ENCODE measurements around the gene MAFF.
A peak's percentile ranks its signal among the peaks of the same experiment; 100 is the strongest.

Gene MAFF

DNA sequence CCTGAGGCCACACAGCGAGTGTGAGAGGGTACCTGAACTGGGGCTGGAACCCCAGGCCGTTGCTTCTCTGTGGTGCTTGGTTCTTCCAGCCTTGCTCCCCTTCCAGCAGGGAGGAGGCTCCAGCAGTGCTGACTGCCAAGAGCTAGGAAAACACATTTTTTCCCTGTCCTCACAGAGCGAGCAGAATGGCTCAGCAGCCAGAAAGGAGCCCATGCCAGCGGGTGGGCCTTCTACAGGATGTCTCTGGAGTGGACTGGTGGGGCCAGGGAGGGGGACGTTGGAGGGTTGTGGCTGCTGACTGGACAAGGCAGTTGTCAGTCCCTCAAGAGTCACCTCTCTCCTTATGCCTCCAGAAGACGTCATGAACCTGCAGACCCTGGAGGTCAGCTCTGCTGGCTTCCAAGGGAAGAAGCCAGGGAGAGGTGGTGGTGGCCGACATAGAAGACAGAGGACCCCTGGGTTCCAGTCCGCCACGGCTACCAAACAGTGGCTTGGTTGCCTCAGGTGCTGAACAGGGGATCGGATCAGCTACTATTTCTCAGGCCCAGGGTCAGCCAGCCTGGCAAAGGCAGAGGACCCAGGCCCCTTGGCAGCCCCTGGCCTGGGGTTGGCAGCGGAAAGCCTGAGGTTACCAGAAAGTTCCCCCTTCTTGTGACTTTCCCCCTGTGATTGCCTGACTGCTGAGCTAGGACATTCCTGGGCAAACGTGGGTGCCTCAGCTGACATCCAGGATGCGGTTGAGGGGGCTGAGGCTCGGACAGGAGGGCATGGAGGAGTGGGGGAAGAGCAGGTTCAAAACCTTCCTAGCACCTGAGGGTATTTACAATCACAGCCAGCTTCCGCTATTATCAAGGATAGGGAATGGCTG lies 3.7 kb downstream of the MAFF start:
- no peak overlapping the region for H2BK5ac ChIP-seq (ENCODE audit: low read length)
- H3K27me3 ChIP-seq (ENCODE audit: control insufficient read depth in 3 of 3, insufficient read depth in 3 of 3, low read depth in 1 of 3, low read length in 3 of 3): peaks cover 0 to 23% (median 0%) of the 10 kb centered on the region in 3 experiments
- peaks cover 0 to 6% of the 10 kb centered on the region in 2 donors for H3K36me3 ChIP-seq (replicated peaks in 1 of 2; ENCODE audit: control insufficient read depth in 2 of 2, insufficient read depth in 2 of 2, low read length in 2 of 2)
- peaks cover 8 to 10% of the 10 kb centered on the region in 2 donors for H3K4me1 ChIP-seq (ENCODE audit: control insufficient read depth in 2 of 2, insufficient read depth in 1 of 2, low read depth in 1 of 2, low read length in 2 of 2)
- H3K4me2 ChIP-seq (ENCODE audit: insufficient read depth, low read length, poor library complexity, severe bottlenecking): no peak overlapping the region
- H4K91ac ChIP-seq (ENCODE audit: low read depth, low read length, poor library complexity): no peak overlapping the region
- H3K23ac ChIP-seq (ENCODE audit: low read depth, low read length, poor library complexity): no peak overlapping the region
- peaks cover 2% of the 10 kb centered on the region for H3K79me1 ChIP-seq (ENCODE audit: low read depth, low read length)
- H3K18ac ChIP-seq (ENCODE audit: low read length): no peak overlapping the region
- no peak overlapping the region for H3K4ac ChIP-seq (ENCODE audit: low read length)
- H3K9me3 ChIP-seq (replicated peaks in 1 of 2; ENCODE audit: control insufficient read depth in 2 of 2, insufficient read depth in 1 of 2, low read depth in 1 of 2, low read length in 2 of 2): no peaks in the 10 kb centered on the region
- H3K9ac ChIP-seq (ENCODE audit: low read depth, low read length, poor library complexity): no peak overlapping the region
- DNase-seq (ENCODE audit: low spot score): no peak
- peak overlapping the region; percentile 18 for H2AK5ac ChIP-seq (ENCODE audit: low read depth, low read length)
- no peak overlapping the region for H4K8ac ChIP-seq (ENCODE audit: low read depth, low read length)
- no peak overlapping the region for H3K14ac ChIP-seq (ENCODE audit: low read length)
- no peak overlapping the region for H2BK15ac ChIP-seq (ENCODE audit: low read length)
- no peak overlapping the region for H2AFZ ChIP-seq (ENCODE audit: low read length)
- no CpG with 5 or more reads among the region's 15 CpGs for WGBS, 2 donors (ENCODE audit: extremely low coverage in 2 of 2, insufficient read length in 2 of 2, insufficient replicate concordance in 1 of 2)
- H2BK120ac ChIP-seq (ENCODE audit: low read depth, low read length): no peak overlapping the region
- H3K27ac ChIP-seq (replicated peaks; ENCODE audit: low read length): no peak overlapping the region
- H2BK12ac ChIP-seq (ENCODE audit: low read length): no peak overlapping the region
- no peak overlapping the region for H3K4me3 ChIP-seq (ENCODE audit: low read length in 2 of 2)

- Histone ChIP-seq H3K14ac (ENCODE audit: low read length) (peak overlapping the region; percentile 31), H3K9ac (ENCODE audit: low read depth, low read length, poor library complexity) (no peak overlapping the region), H2BK120ac (ENCODE audit: low read depth, low read length) (no peak overlapping the region), H2BK12ac (ENCODE audit: low read length) (no peak overlapping the region), H3K4ac (ENCODE audit: low read length) (no peak overlapping the region), H3K4me2 (ENCODE audit: insufficient read depth, low read length, poor library complexity, severe bottlenecking) (no peak overlapping the region), H2BK15ac (ENCODE audit: low read length) (no peak overlapping the region), H3K79me1 (ENCODE audit: low read depth, low read length) (peaks cover 2% of the 10 kb centered on the region), H3K4me1 (ENCODE audit: control insufficient read depth in 2 of 2, insufficient read depth in 1 of 2, low read depth in 1 of 2, low read length in 2 of 2) (peaks cover 4 to 7% of the 10 kb centered on the region in 2 donors), H3K18ac (ENCODE audit: low read length) (no peak overlapping the region), H4K91ac (ENCODE audit: low read depth, low read length, poor library complexity) (no peak overlapping the region), H2AK5ac (ENCODE audit: low read depth, low read length) (peak overlapping the region; percentile 68), H2BK5ac (ENCODE audit: low read length) (no peak overlapping the region), H3K27me3 (ENCODE audit: control insufficient read depth in 3 of 3, insufficient read depth in 3 of 3, low read depth in 1 of 3, low read length in 3 of 3) (peaks cover 0 to 13% (median 0%) of the 10 kb centered on the region in 3 experiments), H3K4me3 (ENCODE audit: low read length in 2 of 2) (no peak overlapping the region), H3K9me3 (replicated peaks in 1 of 2; ENCODE audit: control insufficient read depth in 2 of 2, insufficient read depth in 1 of 2, low read depth in 1 of 2, low read length in 2 of 2) (no peaks in the 10 kb centered on the region), H3K23ac (ENCODE audit: low read depth, low read length, poor library complexity) (no peak overlapping the region), H4K8ac (ENCODE audit: low read depth, low read length) (no peak overlapping the region), H3K27ac (replicated peaks; ENCODE audit: low read length) (no peak overlapping the region), H3K36me3 (replicated peaks in 1 of 2; ENCODE audit: control insufficient read depth in 2 of 2, insufficient read depth in 2 of 2, low read length in 2 of 2) (peaks cover 0 to 10% of the 10 kb centered on the region in 2 donors), H2AFZ (ENCODE audit: low read length) (no peak overlapping the region)
- WGBS, 2 donors (ENCODE audit: extremely low coverage in 2 of 2, insufficient read length in 2 of 2, insufficient replicate concordance in 1 of 2): no CpG with 5 or more reads among the region's 7 CpGs
- no peak for DNase-seq (ENCODE audit: low spot score)
Measured at GRCh38 chr22:38207898-38208432, 6.2 kb downstream of the MAFF start.

- Histone ChIP-seq H3K27ac (replicated peaks; ENCODE audit: low read length) (no peak overlapping the region), H3K9me3 (replicated peaks in 1 of 2; ENCODE audit: control insufficient read depth in 2 of 2, insufficient read depth in 1 of 2, low read depth in 1 of 2, low read length in 2 of 2) (no peaks in the 10 kb centered on the region), H3K4me3 (ENCODE audit: low read length in 2 of 2) (no peak overlapping the region), H3K4me1 (ENCODE audit: control insufficient read depth in 2 of 2, insufficient read depth in 1 of 2, low read depth in 1 of 2, low read length in 2 of 2) (peaks cover 0 to 1% of the 10 kb centered on the region in 2 donors), H4K8ac (ENCODE audit: low read depth, low read length) (no peak overlapping the region), H3K9ac (ENCODE audit: low read depth, low read length, poor library complexity) (no peak overlapping the region), H3K27me3 (ENCODE audit: control insufficient read depth in 3 of 3, insufficient read depth in 3 of 3, low read depth in 1 of 3, low read length in 3 of 3) (peaks cover 0 to 11% (median 0%) of the 10 kb centered on the region in 3 experiments), H3K4ac (ENCODE audit: low read length) (no peak overlapping the region), H3K4me2 (ENCODE audit: insufficient read depth, low read length, poor library complexity, severe bottlenecking) (no peak overlapping the region), H3K23ac (ENCODE audit: low read depth, low read length, poor library complexity) (no peak overlapping the region), H3K14ac (ENCODE audit: low read length) (no peak overlapping the region), H2BK15ac (ENCODE audit: low read length) (no peak overlapping the region), H3K36me3 (replicated peaks in 1 of 2; ENCODE audit: control insufficient read depth in 2 of 2, insufficient read depth in 2 of 2, low read length in 2 of 2) (peaks cover 0 to 14% of the 10 kb centered on the region in 2 donors), H2BK120ac (ENCODE audit: low read depth, low read length) (no peak overlapping the region), H3K79me1 (ENCODE audit: low read depth, low read length) (peaks cover 2% of the 10 kb centered on the region), H3K18ac (ENCODE audit: low read length) (no peak overlapping the region), H4K91ac (ENCODE audit: low read depth, low read length, poor library complexity) (no peak overlapping the region), H2BK5ac (ENCODE audit: low read length) (no peak overlapping the region), H2AFZ (ENCODE audit: low read length) (no peak overlapping the region), H2BK12ac (ENCODE audit: low read length) (no peak overlapping the region), H2AK5ac (ENCODE audit: low read depth, low read length) (peak overlapping the region; percentile 68)
- DNase-seq (ENCODE audit: low spot score): no peak
- WGBS, 2 donors (ENCODE audit: extremely low coverage in 2 of 2, insufficient read length in 2 of 2, insufficient replicate concordance in 1 of 2): no CpG with 5 or more reads among the region's 6 CpGs
Measured at GRCh38 chr22:38208551-38208968, 6.8 kb downstream of the MAFF start.

GRCh38 chr22:38211556-38211955 lies 9.8 kb downstream of the MAFF start:
- no peak for DNase-seq (ENCODE audit: low spot score)
- no peak overlapping the region for H3K14ac ChIP-seq (ENCODE audit: low read length)
- no peak overlapping the region for H4K8ac ChIP-seq (ENCODE audit: low read depth, low read length)
- H4K91ac ChIP-seq (ENCODE audit: low read depth, low read length, poor library complexity): no peak overlapping the region
- H3K4me1 ChIP-seq (ENCODE audit: control insufficient read depth in 2 of 2, insufficient read depth in 1 of 2, low read depth in 1 of 2, low read length in 2 of 2): peaks cover 0 to 15% of the 10 kb centered on the region in 2 donors
- no peak overlapping the region for H3K4me2 ChIP-seq (ENCODE audit: insufficient read depth, low read length, poor library complexity, severe bottlenecking)
- H3K27me3 ChIP-seq (ENCODE audit: control insufficient read depth in 3 of 3, insufficient read depth in 3 of 3, low read depth in 1 of 3, low read length in 3 of 3): peaks cover 0 to 13% (median 0%) of the 10 kb centered on the region in 3 experiments
- H2BK120ac ChIP-seq (ENCODE audit: low read depth, low read length): no peak overlapping the region
- H2BK12ac ChIP-seq (ENCODE audit: low read length): no peak overlapping the region
- peaks cover 1 to 41% of the 10 kb centered on the region in 2 donors for H3K36me3 ChIP-seq (replicated peaks in 1 of 2; ENCODE audit: control insufficient read depth in 2 of 2, insufficient read depth in 2 of 2, low read length in 2 of 2)
- H3K4ac ChIP-seq (ENCODE audit: low read length): no peak overlapping the region
- no peak overlapping the region for H2BK5ac ChIP-seq (ENCODE audit: low read length)
- H3K27ac ChIP-seq (replicated peaks; ENCODE audit: low read length): no peak overlapping the region
- no peaks in the 10 kb centered on the region for H3K9me3 ChIP-seq (replicated peaks in 1 of 2; ENCODE audit: control insufficient read depth in 2 of 2, insufficient read depth in 1 of 2, low read depth in 1 of 2, low read length in 2 of 2)
- WGBS, 2 donors (ENCODE audit: extremely low coverage in 2 of 2, insufficient read length in 2 of 2, insufficient replicate concordance in 1 of 2): no CpG with 5 or more reads among the region's 7 CpGs
- H3K79me1 ChIP-seq (ENCODE audit: low read depth, low read length): no peaks in the 10 kb centered on the region
- H2AFZ ChIP-seq (ENCODE audit: low read length): no peak overlapping the region
- H3K9ac ChIP-seq (ENCODE audit: low read depth, low read length, poor library complexity): no peak overlapping the region
- no peak overlapping the region for H3K4me3 ChIP-seq (ENCODE audit: low read length in 2 of 2)
- H3K18ac ChIP-seq (ENCODE audit: low read length): no peak overlapping the region
- no peak overlapping the region for H2AK5ac ChIP-seq (ENCODE audit: low read depth, low read length)
- H2BK15ac ChIP-seq (ENCODE audit: low read length): no peak overlapping the region
- no peak overlapping the region for H3K23ac ChIP-seq (ENCODE audit: low read depth, low read length, poor library complexity)
